Keratinocyte (primary cell): Measurements from ENCODE around the gene CHL1.

Source experiments
- EZH2 ChIP-seq: IDR thresholded peaks from one replicate; pipeline ENCODE4 v1.6.1; 2012; ENCODE audit warnings: inconsistent platforms, mild to moderate bottlenecking, low read length, moderate library complexity
- TF ChIP-seq, protein P1 (sequence below), 3 experiments: IDR thresholded peaks in 1 of 3; conservative IDR thresholded peaks in 1 of 3; optimal IDR thresholded peaks in 1 of 3; 2 replicates in 2 of 3; 3 replicates in 1 of 3; pipeline versions ENCODE3 to v1.5.1; 2011; ENCODE audit warnings: low read length in 3 of 3, mild to moderate bottlenecking in 3 of 3, moderate library complexity in 2 of 3, control low read depth in 1 of 3, inconsistent platforms in 1 of 3; ENCODE audit not compliant: insufficient read depth in 2 of 3; ENCODE audit errors: extremely low read depth in 1 of 3

DNA sequence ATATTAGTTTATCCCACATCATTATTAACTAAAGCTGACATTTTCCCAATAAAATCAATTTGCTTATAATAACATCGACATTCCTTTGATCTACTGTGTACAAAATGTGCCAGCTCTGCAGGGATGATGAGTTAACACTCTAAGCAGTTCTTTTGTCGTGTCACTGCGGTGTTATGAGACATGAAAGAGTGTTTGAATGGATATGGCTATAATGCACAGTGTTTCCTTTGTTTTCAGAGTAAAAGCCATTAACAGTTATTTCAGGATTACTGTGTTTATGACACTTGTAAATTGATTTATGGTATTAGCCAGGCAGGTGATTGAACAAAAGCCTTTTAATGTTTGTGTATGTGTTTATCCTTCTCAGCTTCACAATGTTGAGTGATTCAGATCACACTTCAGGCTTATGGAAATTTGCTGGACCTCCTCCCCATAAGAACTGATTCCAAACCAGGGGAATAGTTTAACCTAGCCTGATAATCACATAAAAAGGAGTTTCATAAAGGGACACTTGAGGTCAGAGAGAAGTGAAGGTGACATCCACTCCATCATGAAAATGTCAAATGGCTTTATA is 115.7 kb downstream of the CHL1 start:
- TF ChIP-seq, protein P1, sequence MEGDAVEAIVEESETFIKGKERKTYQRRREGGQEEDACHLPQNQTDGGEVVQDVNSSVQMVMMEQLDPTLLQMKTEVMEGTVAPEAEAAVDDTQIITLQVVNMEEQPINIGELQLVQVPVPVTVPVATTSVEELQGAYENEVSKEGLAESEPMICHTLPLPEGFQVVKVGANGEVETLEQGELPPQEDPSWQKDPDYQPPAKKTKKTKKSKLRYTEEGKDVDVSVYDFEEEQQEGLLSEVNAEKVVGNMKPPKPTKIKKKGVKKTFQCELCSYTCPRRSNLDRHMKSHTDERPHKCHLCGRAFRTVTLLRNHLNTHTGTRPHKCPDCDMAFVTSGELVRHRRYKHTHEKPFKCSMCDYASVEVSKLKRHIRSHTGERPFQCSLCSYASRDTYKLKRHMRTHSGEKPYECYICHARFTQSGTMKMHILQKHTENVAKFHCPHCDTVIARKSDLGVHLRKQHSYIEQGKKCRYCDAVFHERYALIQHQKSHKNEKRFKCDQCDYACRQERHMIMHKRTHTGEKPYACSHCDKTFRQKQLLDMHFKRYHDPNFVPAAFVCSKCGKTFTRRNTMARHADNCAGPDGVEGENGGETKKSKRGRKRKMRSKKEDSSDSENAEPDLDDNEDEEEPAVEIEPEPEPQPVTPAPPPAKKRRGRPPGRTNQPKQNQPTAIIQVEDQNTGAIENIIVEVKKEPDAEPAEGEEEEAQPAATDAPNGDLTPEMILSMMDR (optimal IDR thresholded peaks at IDR 0.05 in 1 of 3, IDR thresholded peaks at IDR 0.05 in 1 of 3, conservative IDR thresholded peaks at IDR 0.05 in 1 of 3; ENCODE audit: extremely low read depth in 1 of 3, insufficient read depth in 2 of 3, low read length in 3 of 3): no peak
- no peak for TF ChIP-seq EZH2
